ENCODE results near the gene PHACTR2. TPM values are rescaled to one million over a fixed set of nuclear protein-coding genes. Genes with fewer than 3 reads are reported as not detected.

PHACTR2 gene
- total RNA-seq, 1 experiment from 2014 or later = 27.6 TPM

DNA sequence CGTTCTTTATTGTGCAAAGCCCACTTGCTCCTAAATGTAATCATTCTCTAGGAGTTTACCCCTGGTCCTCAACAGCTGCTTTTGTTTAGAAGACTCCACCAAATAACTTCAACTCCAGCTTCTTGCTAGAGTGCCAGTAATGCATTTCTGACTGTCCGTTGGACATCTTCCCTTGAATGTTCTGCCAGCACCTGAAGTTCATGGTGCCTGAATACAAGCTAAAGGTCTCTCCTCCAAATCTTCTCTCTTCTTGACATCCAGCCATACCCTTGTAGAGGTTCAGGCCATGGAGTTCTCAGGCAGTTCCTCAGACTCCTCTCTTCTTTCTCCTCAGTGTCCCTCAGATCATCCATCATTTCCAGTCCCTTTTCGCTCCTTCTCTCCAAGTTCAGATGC, 21.7 kb downstream of the PHACTR2 start (continued):
- TF ChIP-seq EZH2phosphoT487 (IDR thresholded peaks at IDR 0.05; ENCODE audit: borderline replicate concordance) = no peak
- TF ChIP-seq POLR2A (IDR thresholded peaks at IDR 0.05; ENCODE audit: borderline replicate concordance, extremely low read depth, insufficient read depth, insufficient read length) = no peak
- no peak for TF ChIP-seq CBX3 (IDR thresholded peaks at IDR 0.05; ENCODE audit: low read depth)
- no peak for TF ChIP-seq SIN3A (IDR thresholded peaks at IDR 0.05; ENCODE audit: low read depth)
- no peak for TF ChIP-seq POLR2AphosphoS5 (IDR thresholded peaks at IDR 0.05; ENCODE audit: low read depth, low read length)

DNA sequence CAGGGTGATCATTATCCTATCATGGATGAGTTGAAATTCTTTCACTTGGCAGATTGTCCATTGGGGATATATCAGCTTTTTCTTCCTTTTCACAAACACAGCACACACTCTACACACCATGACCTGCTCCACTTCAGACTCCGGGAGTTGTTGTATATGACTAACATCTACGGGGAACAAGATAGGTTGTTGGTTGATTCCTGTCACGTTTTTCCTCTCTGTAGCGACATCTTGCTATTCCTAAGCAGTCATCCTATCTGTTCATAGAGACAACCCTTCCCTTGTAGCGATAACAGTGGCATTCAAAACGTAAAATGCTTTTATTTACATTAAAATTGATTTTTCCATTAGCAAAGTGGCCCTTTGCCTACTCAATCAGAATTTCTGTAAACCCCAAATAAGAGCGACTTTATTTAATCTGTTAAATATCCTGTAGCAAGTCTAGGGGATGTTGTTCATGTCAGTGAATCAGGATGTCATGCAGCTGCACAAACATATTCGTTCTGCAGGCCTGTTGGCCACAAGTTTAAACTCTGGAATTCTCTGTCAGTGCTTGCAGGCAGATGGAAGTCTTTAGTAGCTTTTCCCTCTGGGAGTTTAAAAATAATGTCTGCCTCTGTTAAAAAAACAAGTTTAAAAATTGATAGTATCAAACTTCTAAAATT, 23.1 kb downstream of the PHACTR2 start:
- no peaks in the 10 kb centered on the region for H3K9me3 ChIP-seq (ENCODE audit: control insufficient read depth in 1 of 2, insufficient read depth in 1 of 2, low read depth in 1 of 2, low read length in 2 of 2)
- H2AFZ ChIP-seq (ENCODE audit: low read depth, low read length, poor library complexity, severe bottlenecking) = no peak overlapping the region
- TF ChIP-seq EZH2phosphoT487 (IDR thresholded peaks at IDR 0.05; ENCODE audit: borderline replicate concordance) (no peak), CEBPB (IDR thresholded peaks at IDR 0.05; ENCODE audit: low read depth) (no peak), POLR2AphosphoS5 (IDR thresholded peaks at IDR 0.05; ENCODE audit: low read depth, low read length) (no peak)
- TF ChIP-seq, protein P1, sequence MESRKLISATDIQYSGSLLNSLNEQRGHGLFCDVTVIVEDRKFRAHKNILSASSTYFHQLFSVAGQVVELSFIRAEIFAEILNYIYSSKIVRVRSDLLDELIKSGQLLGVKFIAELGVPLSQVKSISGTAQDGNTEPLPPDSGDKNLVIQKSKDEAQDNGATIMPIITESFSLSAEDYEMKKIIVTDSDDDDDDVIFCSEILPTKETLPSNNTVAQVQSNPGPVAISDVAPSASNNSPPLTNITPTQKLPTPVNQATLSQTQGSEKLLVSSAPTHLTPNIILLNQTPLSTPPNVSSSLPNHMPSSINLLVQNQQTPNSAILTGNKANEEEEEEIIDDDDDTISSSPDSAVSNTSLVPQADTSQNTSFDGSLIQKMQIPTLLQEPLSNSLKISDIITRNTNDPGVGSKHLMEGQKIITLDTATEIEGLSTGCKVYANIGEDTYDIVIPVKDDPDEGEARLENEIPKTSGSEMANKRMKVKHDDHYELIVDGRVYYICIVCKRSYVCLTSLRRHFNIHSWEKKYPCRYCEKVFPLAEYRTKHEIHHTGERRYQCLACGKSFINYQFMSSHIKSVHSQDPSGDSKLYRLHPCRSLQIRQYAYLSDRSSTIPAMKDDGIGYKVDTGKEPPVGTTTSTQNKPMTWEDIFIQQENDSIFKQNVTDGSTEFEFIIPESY (IDR thresholded peaks at IDR 0.05; ENCODE audit: extremely low read depth, insufficient replicate concordance, low read length) = no peak
- TF ChIP-seq, protein P2, sequence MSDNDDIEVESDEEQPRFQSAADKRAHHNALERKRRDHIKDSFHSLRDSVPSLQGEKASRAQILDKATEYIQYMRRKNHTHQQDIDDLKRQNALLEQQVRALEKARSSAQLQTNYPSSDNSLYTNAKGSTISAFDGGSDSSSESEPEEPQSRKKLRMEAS (IDR thresholded peaks at IDR 0.05) = no peak
- no peaks in the 10 kb centered on the region for H3K9me2 ChIP-seq (ENCODE audit: insufficient read depth)
- no peak overlapping the region for H3K4me3 ChIP-seq (replicated peaks in 1 of 2; ENCODE audit: low read depth in 1 of 2, low read length in 2 of 2)
- H3K4me2 ChIP-seq (ENCODE audit: low read length) = no peak overlapping the region
- no peaks in the 10 kb centered on the region for H4K20me1 ChIP-seq (ENCODE audit: insufficient read depth)
- ChIA-PET POLR2A (no interaction called here), CTCF (no interaction called here), RAD21 (ENCODE audit: low non-redundant PET in 1 of 2, low total read pairs in 2 of 2, uncharacterized antibody in 2 of 2, unreplicated experiment in 2 of 2) (no interaction called here)
- H3K36me3 ChIP-seq (ENCODE audit: control insufficient read depth in 1 of 2, insufficient read depth in 2 of 2, low read length in 2 of 2) = no peaks in the 10 kb centered on the region
- intact Hi-C loops (cut with micrococcal nuclease) = no loop called here
- no peak overlapping the region for H3K9ac ChIP-seq (ENCODE audit: low read length)
- H3K27ac ChIP-seq (ENCODE audit: low read depth, low read length) = no peak overlapping the region
- ATAC-seq (no peak), DNase-seq (ENCODE audit: low read depth, low spot score) (no peak)
- no peaks in the 10 kb centered on the region for H3K4me1 ChIP-seq (ENCODE audit: control insufficient read depth in 1 of 2, insufficient read depth in 2 of 2, low read length in 2 of 2)
- no TSS peak for BruUV-seq (replicated peaks)
- no peaks in the 10 kb centered on the region for H3K27me3 ChIP-seq (ENCODE audit: insufficient read depth, low read length)
- H3K79me2 ChIP-seq (ENCODE audit: insufficient read depth, low read length) = no peaks in the 10 kb centered on the region; the same call in 1 of the 2 replicates
